Endothelial cell of umbilical vein (primary cell): ENCODE results near the gene PIP5K1C. TPM values are rescaled to one million over a fixed set of nuclear protein-coding genes. Genes with fewer than 3 reads are reported as not detected.

Experiments used
- BruUV-seq: library from RNA; stranded (reverse); fragments of 400-500 nt; replicated peaks from 2 replicates; lab custom pipeline; 2021; lab: Mats Ljungman, UMichigan
- CTCF ChIA-PET: fragments of 300-600, 350-600 bp; sonication (Branson Sonifier 250); formaldehyde crosslinking; loops from one replicate; lab custom pipeline; 2021; ENCODE audit warnings: antibody characterized with exemption, inconsistent platforms; lab: Charles Lee
- POLR2A ChIA-PET: fragments of 300-600, 350-600 bp; sonication (Branson Sonifier 250); formaldehyde crosslinking; loops from one replicate; lab custom pipeline; 2021; ENCODE audit warnings: antibody characterized with exemption, inconsistent platforms; lab: Charles Lee
- DNase-seq: peaks from one replicate; pipeline ENCODE4 v3.0.0-alpha.2; 2011; ENCODE audit warnings: low read depth, low spot score
- FAIRE-seq: peaks from 2 replicates; lab custom pipeline; 2011; peaks lifted over from hg19 to GRCh38; lab: Jason Lieb, UNC
- H2AFZ ChIP-seq: 2 replicates; pipeline ENCODE4 v1.6.0; 2012; ENCODE audit warnings: low read depth, low read length, control low read depth, inconsistent platforms
- H3K27ac ChIP-seq: 2 replicates; pipeline ENCODE4 v1.5.1; 2011; ENCODE audit warnings: low read depth, mild to moderate bottlenecking, control low read depth, low read length, moderate library complexity; ENCODE audit not compliant: insufficient read depth
- H3K27me3 ChIP-seq, 2 experiments: 2 replicates each; pipeline versions ENCODE4 v1.6.0 to v1.6.1; 2011; ENCODE audit warnings: low read length in 2 of 2, mixed read lengths in 1 of 2; ENCODE audit not compliant: control insufficient read depth in 2 of 2, insufficient read depth in 2 of 2
- H3K36me3 ChIP-seq, 2 experiments: 2 replicates in 1 of 2; 3 replicates in 1 of 2; pipeline ENCODE4 v1.5.1; 2011; ENCODE audit warnings: low read length in 2 of 2, mild to moderate bottlenecking in 1 of 2, moderate library complexity in 1 of 2; ENCODE audit not compliant: control insufficient read depth in 2 of 2, insufficient read depth in 2 of 2; ENCODE audit errors: extremely low read depth in 1 of 2
- H3K4me1 ChIP-seq: 3 replicates; pipeline ENCODE4 v1.5.1; 2011; ENCODE audit warnings: mild to moderate bottlenecking, low read length; ENCODE audit not compliant: control insufficient read depth, insufficient read depth; ENCODE audit errors: extremely low read depth
- H3K4me2 ChIP-seq: 2 replicates; pipeline ENCODE4 v1.6.1; 2011; ENCODE audit warnings: low read length, control low read depth, mixed read lengths; ENCODE audit not compliant: insufficient read depth
- H3K4me3 ChIP-seq, 3 experiments: fragments of 200-600 bp in 1 of 3; sonication (generic), shearing (Covaris generic) in 1 of 3; replicated peaks in 1 of 3; 2 replicates each; pipeline ENCODE4 v1.5.1; 2011 to 2016; ENCODE audit warnings: control low read depth in 3 of 3, low read length in 3 of 3, mild to moderate bottlenecking in 2 of 3, inconsistent platforms in 1 of 3, low read depth in 1 of 3, moderate library complexity in 1 of 3; ENCODE audit not compliant: insufficient read depth in 1 of 3
- H3K79me2 ChIP-seq: 2 replicates; pipeline ENCODE4 v1.6.0; 2012; ENCODE audit warnings: low read length, inconsistent platforms; ENCODE audit not compliant: control insufficient read depth, insufficient read depth
- H3K9ac ChIP-seq: replicated peaks from 2 replicates; pipeline ENCODE3; 2011; ENCODE audit warnings: low read length, control low read depth; ENCODE audit not compliant: insufficient read depth; ENCODE audit errors: extremely low read depth
- H3K9me1 ChIP-seq: replicated peaks from 3 replicates; pipeline ENCODE4 v1.6.0; 2011; ENCODE audit warnings: mild to moderate bottlenecking, low read length; ENCODE audit not compliant: control insufficient read depth, insufficient read depth; ENCODE audit errors: extremely low read depth
- H3K9me3 ChIP-seq: replicated peaks from 2 replicates; pipeline ENCODE4 v1.5.1; 2012; ENCODE audit warnings: low read length, inconsistent platforms; ENCODE audit not compliant: control insufficient read depth, insufficient read depth
- H4K20me1 ChIP-seq: replicated peaks from 2 replicates; pipeline ENCODE3; 2011; ENCODE audit warnings: mild to moderate bottlenecking, low read length; ENCODE audit not compliant: control insufficient read depth, insufficient read depth; ENCODE audit errors: extremely low read depth
- EZH2 ChIP-seq: IDR thresholded peaks from 2 replicates; pipeline ENCODE4 v1.6.1; 2012; ENCODE audit warnings: borderline replicate concordance, low read depth, mild to moderate bottlenecking, moderate library complexity, low read length, inconsistent platforms; ENCODE audit not compliant: severe bottlenecking
- JUN ChIP-seq: IDR thresholded peaks from 2 replicates; pipeline ENCODE4 v1.6.1; 2011; ENCODE audit warnings: borderline replicate concordance, low read depth; ENCODE audit not compliant: insufficient read length, insufficient read depth
- MYC ChIP-seq: IDR thresholded peaks from one replicate; pipeline ENCODE4 v1.6.1; 2011; ENCODE audit warnings: mild to moderate bottlenecking, low read depth, low read length
- POLR2A ChIP-seq: IDR thresholded peaks from 2 replicates; pipeline ENCODE4 v1.6.1; 2012; ENCODE audit warnings: low read depth, mild to moderate bottlenecking, control low read depth, low read length
- dilution Hi-C: fragments of 300-500 bp; cut with MboI; formaldehyde crosslinking; loops from one replicate; pipeline ENCODE4 v1.15.0; 2019; ENCODE audit warnings: low sequenced_read_pairs; ENCODE audit not compliant: extremely low pct_ligation_motif_present
- intact Hi-C: fragments of 100-400 bp; cut with micrococcal nuclease; formaldehyde crosslinking; loops from one replicate; pipeline ENCODE4 v1.10.0; 2022
- polyA plus RNA-seq, 4 experiments: library from polyadenylated mRNA; depleted of rRNA in 3 of 4; stranded (reverse) in 3 of 4; unstranded in 1 of 4; fragments of >200 nt; gene quantifications; 2 replicates each; pipeline versions ENCODE4 v1.2.1 to v1.2.3, GENCODE V29; 2011 to 2012; ENCODE audit warnings: missing spikeins in 1 of 4
- total RNA-seq: library from RNA; stranded (reverse); gene quantifications from 2 replicates; pipeline ENCODE4 v1.2.3, GENCODE V29; 2021
- TF ChIP-seq, protein P1 (sequence below), 2 donors: IDR thresholded peaks; 1 replicate in 1 of 2; 2 replicates in 1 of 2; pipeline ENCODE4 v1.5.1; 2011; ENCODE audit warnings: low read length in 2 of 2, mild to moderate bottlenecking in 2 of 2, moderate library complexity in 2 of 2, control low read depth in 1 of 2, inconsistent platforms in 1 of 2, low read depth in 1 of 2; ENCODE audit not compliant: insufficient read depth in 1 of 2; ENCODE audit errors: extremely low read depth in 1 of 2
- TF ChIP-seq, protein P2 (sequence below): IDR thresholded peaks from 2 replicates; pipeline ENCODE4 v1.6.1; 2011; ENCODE audit not compliant: insufficient read depth, insufficient read length

Gene PIP5K1C
- total and polyA plus RNA-seq, 2 donors (not counting 3 experiments of a cell fraction or from before 2014, with no cell fraction given) = 31.6 to 79.5 TPM

- H3K79me2 ChIP-seq = no peaks in the 10 kb centered on the region
- no peaks in the 10 kb centered on the region for H3K9me3 ChIP-seq
- H3K27me3 ChIP-seq = no peaks in the 10 kb centered on the region
- POLR2A ChIA-PET = no interaction called here
- no peak overlapping the region for H3K4me2 ChIP-seq
- BruUV-seq = no TSS peak
- H3K9me1 ChIP-seq = no peaks in the 10 kb centered on the region
- H4K20me1 ChIP-seq = no peaks in the 10 kb centered on the region
- TF ChIP-seq, protein P1, sequence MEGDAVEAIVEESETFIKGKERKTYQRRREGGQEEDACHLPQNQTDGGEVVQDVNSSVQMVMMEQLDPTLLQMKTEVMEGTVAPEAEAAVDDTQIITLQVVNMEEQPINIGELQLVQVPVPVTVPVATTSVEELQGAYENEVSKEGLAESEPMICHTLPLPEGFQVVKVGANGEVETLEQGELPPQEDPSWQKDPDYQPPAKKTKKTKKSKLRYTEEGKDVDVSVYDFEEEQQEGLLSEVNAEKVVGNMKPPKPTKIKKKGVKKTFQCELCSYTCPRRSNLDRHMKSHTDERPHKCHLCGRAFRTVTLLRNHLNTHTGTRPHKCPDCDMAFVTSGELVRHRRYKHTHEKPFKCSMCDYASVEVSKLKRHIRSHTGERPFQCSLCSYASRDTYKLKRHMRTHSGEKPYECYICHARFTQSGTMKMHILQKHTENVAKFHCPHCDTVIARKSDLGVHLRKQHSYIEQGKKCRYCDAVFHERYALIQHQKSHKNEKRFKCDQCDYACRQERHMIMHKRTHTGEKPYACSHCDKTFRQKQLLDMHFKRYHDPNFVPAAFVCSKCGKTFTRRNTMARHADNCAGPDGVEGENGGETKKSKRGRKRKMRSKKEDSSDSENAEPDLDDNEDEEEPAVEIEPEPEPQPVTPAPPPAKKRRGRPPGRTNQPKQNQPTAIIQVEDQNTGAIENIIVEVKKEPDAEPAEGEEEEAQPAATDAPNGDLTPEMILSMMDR (IDR thresholded peaks at IDR 0.05; ENCODE audit: extremely low read depth in 1 of 2, insufficient read depth in 1 of 2, low read depth in 1 of 2, low read length in 2 of 2) = no peak
- no peak for TF ChIP-seq MYC
- TF ChIP-seq EZH2 = no peak
- TF ChIP-seq, protein P2, sequence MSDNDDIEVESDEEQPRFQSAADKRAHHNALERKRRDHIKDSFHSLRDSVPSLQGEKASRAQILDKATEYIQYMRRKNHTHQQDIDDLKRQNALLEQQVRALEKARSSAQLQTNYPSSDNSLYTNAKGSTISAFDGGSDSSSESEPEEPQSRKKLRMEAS = no peak
- no peak for TF ChIP-seq POLR2A
- no peak for TF ChIP-seq JUN
- H3K36me3 ChIP-seq = peaks cover 0 to 46% of the 10 kb centered on the region in 2 experiments
- no peak overlapping the region for H2AFZ ChIP-seq
- no peak overlapping the region for H3K27ac ChIP-seq
- no peak overlapping the region for H3K9ac ChIP-seq
- no peak overlapping the region for H3K4me3 ChIP-seq
- intact Hi-C loops (no loop called here), dilution Hi-C loops (no loop called here)
- no peaks in the 10 kb centered on the region for H3K4me1 ChIP-seq
- FAIRE-seq (no peak), DNase-seq (no peak)
- CTCF ChIA-PET = no interaction called here
Measured at GRCh38 chr19:3645067-3645396, 55.2 kb downstream of the PIP5K1C start.
